K562 (cell line): ENCODE results near the gene TAP2. TPM values are rescaled to one million over a fixed set of nuclear protein-coding genes. Genes with fewer than 3 reads are reported as not detected.

Source experiments
- ATAC-seq: fragments of 200-7000 bp; cut with Tn5 transposase; 3 replicates; pipeline ENCODE4 v1.9.1; 2020; ENCODE audit warnings: moderate library complexity
- BruUV-seq: library from RNA; stranded (reverse); fragments of 400-500 nt; replicated peaks from 2 replicates; lab custom pipeline; 2021; lab: Mats Ljungman, UMichigan
- CTCF ChIA-PET: fragments of 300-600 bp; formaldehyde crosslinking; extraction: SDS; loops from one replicate; lab custom pipeline; 2021; ENCODE audit warnings: low intra/inter-chr PET ratio; lab: Yijun Ruan, JAX
- POLR2A ChIA-PET: fragments of 300-600, 350-650 bp; sonication (Branson Sonifier 250); formaldehyde crosslinking; extraction: SDS; loops from one replicate; lab custom pipeline; 2021; ENCODE audit warnings: antibody characterized with exemption, inconsistent platforms; lab: Yijun Ruan, JAX
- DNase-seq, 4 experiments: peaks; one replicate each; pipeline versions ENCODE4 v3.0.0 to v3.0.0-alpha.2; 2011 to 2018; ENCODE audit warnings: low spot score in 3 of 4, mixed read lengths in 3 of 4; ENCODE audit errors: extremely low read depth in 1 of 4
- FAIRE-seq: peaks from 2 replicates; lab custom pipeline; 2011; peaks lifted over from hg19 to GRCh38; lab: Jason Lieb, UNC
- H2AFZ ChIP-seq: 2 replicates; pipeline ENCODE4 v1.6.0; 2011; ENCODE audit warnings: low read depth, low read length, control low read depth, inconsistent platforms
- H3K27ac ChIP-seq: fragments of 200-600 bp; 3 replicates; pipeline ENCODE4 v1.8.0; 2011; ENCODE audit warnings: low read depth, mild to moderate bottlenecking, control low read depth, inconsistent platforms, low read length, moderate library complexity, mixed read lengths; ENCODE audit errors: extremely low read depth
- H3K27me3 ChIP-seq, 2 experiments: fragments of 300-600 bp in 1 of 2; 2 replicates in 1 of 2; 3 replicates in 1 of 2; pipeline versions ENCODE4 v1.6.0 to v1.8.0; 2011; ENCODE audit warnings: inconsistent platforms in 2 of 2, low read length in 2 of 2, mild to moderate bottlenecking in 1 of 2, mixed read lengths in 1 of 2, moderate library complexity in 1 of 2; ENCODE audit not compliant: control insufficient read depth in 2 of 2, insufficient read depth in 2 of 2
- H3K36me3 ChIP-seq: fragments of 300-600 bp; 3 replicates; pipeline ENCODE4 v1.8.0; 2011; ENCODE audit warnings: mild to moderate bottlenecking, low read length, inconsistent platforms; ENCODE audit not compliant: control insufficient read depth, insufficient read depth
- H3K4me1 ChIP-seq, 2 experiments: fragments of 200-600 bp in 1 of 2; replicated peaks in 1 of 2; 2 replicates in 1 of 2; 3 replicates in 1 of 2; pipeline versions ENCODE4 v1.5.1 to v1.8.0; 2011; ENCODE audit warnings: inconsistent platforms in 2 of 2, low read length in 2 of 2, mild to moderate bottlenecking in 1 of 2, mixed read lengths in 1 of 2, moderate library complexity in 1 of 2; ENCODE audit not compliant: control insufficient read depth in 2 of 2, insufficient read depth in 2 of 2
- H3K4me2 ChIP-seq: 2 replicates; pipeline ENCODE4 v1.6.1; 2011; ENCODE audit warnings: low read length, control low read depth, inconsistent platforms, mixed read lengths; ENCODE audit not compliant: insufficient read depth
- H3K4me3 ChIP-seq: fragments of 200-600 bp; sonication (generic), shearing (Covaris generic); 2 replicates; pipeline ENCODE4 v1.5.1; 2016; ENCODE audit warnings: control low read depth, inconsistent platforms
- H3K79me2 ChIP-seq: fragments of 200-600 bp; 3 replicates; pipeline ENCODE4 v1.8.0; 2011; ENCODE audit warnings: low read length, inconsistent platforms; ENCODE audit not compliant: control insufficient read depth, insufficient read depth
- H3K9ac ChIP-seq, 2 experiments: 2 replicates each; pipeline versions ENCODE4 v1.6.0 to v1.6.1; 2011; ENCODE audit warnings: low read depth in 2 of 2, low read length in 2 of 2, control low read depth in 1 of 2, inconsistent platforms in 1 of 2, mild to moderate bottlenecking in 1 of 2, mixed read lengths in 1 of 2; ENCODE audit not compliant: insufficient read depth in 1 of 2
- H3K9me1 ChIP-seq: one replicate; pipeline ENCODE4 v1.6.0; 2011; ENCODE audit warnings: inconsistent platforms, mild to moderate bottlenecking, low read length, moderate library complexity; ENCODE audit not compliant: control insufficient read depth, insufficient read depth
- H3K9me3 ChIP-seq: replicated peaks from 2 replicates; pipeline ENCODE4 v1.5.1; 2011; ENCODE audit warnings: low read depth, low read length, inconsistent platforms; ENCODE audit not compliant: control insufficient read depth, insufficient read depth
- H4K20me1 ChIP-seq: replicated peaks from 2 replicates; pipeline ENCODE4 v1.6.1; 2011; ENCODE audit warnings: low read length, inconsistent platforms, mixed read lengths; ENCODE audit not compliant: control insufficient read depth, insufficient read depth
- CREB1 ChIP-seq, 2 experiments: sonication (generic) in 1 of 2; formaldehyde crosslinking in 1 of 2; IDR thresholded peaks; 2 replicates each; pipeline versions ENCODE4 v1.6.1 to v1.8.0; 2012 to 2022; ENCODE audit warnings: inconsistent platforms in 1 of 2, mild to moderate bottlenecking in 1 of 2, missing genetic modification reagents in 1 of 2, moderate library complexity in 1 of 2
- ETS1 ChIP-seq: conservative IDR thresholded peaks from 2 replicates; pipeline ENCODE4 v1.6.1; 2011; ENCODE audit warnings: low read depth, mild to moderate bottlenecking, low read length; ENCODE audit not compliant: control insufficient read depth
- FOXA1 ChIP-seq: fragments of 450-650 bp; IDR thresholded peaks from 2 replicates; pipeline ENCODE4 v1.6.1; 2016; ENCODE audit warnings: mild to moderate bottlenecking, borderline replicate concordance
- KDM1A ChIP-seq, 2 experiments: fragments of 450-650 bp; IDR thresholded peaks; 2 replicates each; pipeline ENCODE4 v1.6.1; 2016; ENCODE audit warnings: mild to moderate bottlenecking in 2 of 2
- RHOXF2B ChIP-seq: fragments of 250-450 bp; sonication (Bioruptor Pico); conservative IDR thresholded peaks from 2 replicates; pipeline ENCODE4 v1.5.1; 2021
- SAP30 ChIP-seq: fragments of 200-600 bp; sonication (generic); IDR thresholded peaks from 2 replicates; pipeline ENCODE4 v1.6.1; 2012; ENCODE audit warnings: borderline replicate concordance, low read depth, mild to moderate bottlenecking, moderate library complexity, low read length, control low read depth, inconsistent platforms; ENCODE audit not compliant: insufficient read depth, poor library complexity, severe bottlenecking
- TRIM28 ChIP-seq: fragments of 450-650 bp; IDR thresholded peaks from 2 replicates; pipeline ENCODE4 v1.6.1; 2017
- ZBTB8A ChIP-seq: fragments of 450-650 bp; IDR thresholded peaks from 2 replicates; pipeline ENCODE4 v1.6.1; 2018; ENCODE audit warnings: mild to moderate bottlenecking, moderate library complexity; ENCODE audit not compliant: partially characterized antibody
- ZNF408 ChIP-seq: fragments of 250-450 bp; sonication (Bioruptor Pico); IDR thresholded peaks from 2 replicates; pipeline ENCODE4 v1.4.0; 2020; ENCODE audit warnings: low read depth, mild to moderate bottlenecking, moderate library complexity
- ZNF830 ChIP-seq: fragments of 250-450 bp; sonication (Bioruptor Pico); IDR thresholded peaks from 2 replicates; pipeline ENCODE4 v1.5.0; 2021; ENCODE audit warnings: mild to moderate bottlenecking
- WGBS: fragments of 100-300 bp; shearing (Covaris generic); methylation state at CpG from one replicate; pipeline ENCODE4 v1.1.6; 2016; ENCODE audit warnings: low coverage, mixed read lengths; ENCODE audit not compliant: insufficient coverage; ENCODE audit errors: missing lambda C conversion rate; 5-methylcytosine and 5-hydroxymethylcytosine counted together
- in situ Hi-C: fragments of 300-500 bp; cut with MboI; formaldehyde crosslinking; loops from 4 replicates; pipeline ENCODE4 v1.15.0; 2018; ENCODE audit warnings: inconsistent platforms, mixed read lengths
- intact Hi-C: fragments of 100-400 bp; cut with micrococcal nuclease; formaldehyde crosslinking; loops from 2 replicates; pipeline ENCODE4 v1.14.2; 2022
- polyA plus RNA-seq, 8 experiments: library from polyadenylated mRNA; depleted of rRNA in 4 of 8; stranded (reverse) in 5 of 8; unstranded in 3 of 8; fragments of >200 nt; fragmentation: Nextera tagmentation in 2 of 8; fragmentation: Illumina TruSeq in 1 of 8; extraction: Ambion mirVana in 2 of 8; extraction: Trizol in 1 of 8; gene quantifications; 2 replicates each; pipeline versions ENCODE4 v1.2.1 to v1.2.3, GENCODE V29; 2011 to 2014; ENCODE audit warnings: inconsistent platforms in 1 of 8, missing spikeins in 1 of 8
- total RNA-seq, 7 experiments: library from RNA; depleted of rRNA in 6 of 7; stranded (reverse); fragments of >200 nt in 6 of 7; fragmentation: Illumina TruSeq in 2 of 7; extraction: Trizol in 2 of 7; gene quantifications; 2 replicates each; pipeline versions ENCODE4 v1.2.1 to v1.2.3, GENCODE V29; 2011 to 2021; ENCODE audit warnings: low replicate concordance in 1 of 7
- TF ChIP-seq, protein P1 (sequence below): fragments of 250-450 bp; sonication (Bioruptor Pico); IDR thresholded peaks from 2 replicates; pipeline ENCODE4 v1.5.0; 2020; ENCODE audit warnings: mild to moderate bottlenecking
- TF ChIP-seq, protein P2 (sequence below): fragments of 450-650 bp; formaldehyde crosslinking; IDR thresholded peaks from 2 replicates; pipeline ENCODE4 v1.4.0; 2020; ENCODE audit warnings: mild to moderate bottlenecking, moderate library complexity

TAP2 gene
- total and polyA plus RNA-seq, 9 of the 15 experiments (the other 6 are each of a cell fraction or from before 2014, with no cell fraction given), result 2.0 to 53.5 (median 19.6) TPM

DNA sequence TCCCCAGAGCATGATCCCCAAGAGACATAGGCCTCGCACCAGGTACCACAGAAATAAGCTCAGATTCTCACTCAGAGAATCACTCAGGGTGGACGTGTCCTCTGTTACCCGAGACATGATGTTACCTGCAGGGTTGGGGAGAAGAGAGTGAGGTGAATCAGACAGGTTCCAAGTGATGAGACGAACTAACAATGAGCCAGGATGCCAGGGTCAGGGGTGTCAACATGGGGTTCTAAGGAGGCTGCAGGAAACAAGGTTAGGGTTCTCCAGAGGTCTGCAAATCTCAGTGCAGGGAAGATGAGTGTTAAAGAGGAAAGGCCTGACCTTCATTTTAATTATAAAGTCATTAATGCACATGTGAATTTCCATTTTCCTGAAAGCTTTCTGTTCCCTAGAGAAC is 12.5 kb upstream of the TAP2 start:
- intact Hi-C loops, result no loop called here
- no peak overlapping the region for H3K27ac ChIP-seq

DNA sequence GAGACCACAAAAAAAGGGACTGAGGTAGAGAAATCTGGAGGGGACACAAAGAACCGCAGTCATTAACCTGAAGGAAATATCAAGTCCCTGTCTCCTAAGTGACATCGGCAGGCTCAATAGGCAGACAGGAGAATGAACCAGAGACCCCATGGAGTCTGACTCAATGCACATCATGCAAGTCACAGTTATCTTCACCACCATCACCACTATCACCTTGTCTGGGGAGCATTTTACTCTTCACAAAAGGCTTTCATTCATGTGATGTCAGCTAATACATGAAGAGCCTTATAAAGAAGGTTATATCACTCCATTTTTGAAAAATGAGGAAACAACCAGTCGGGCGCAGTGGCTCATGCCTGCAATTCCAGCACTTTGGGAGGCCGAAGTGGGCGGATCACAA is 10.6 kb upstream of the TAP2 start:
- Histone ChIP-seq H3K9ac (no peak overlapping the region), H3K27ac (no peak overlapping the region), H3K36me3 (no peaks in the 10 kb centered on the region), H3K4me1 (peaks cover 6 to 25% of the 10 kb centered on the region in 2 experiments; a peak in 3 of 5 replicates), H3K9me3 (no peaks in the 10 kb centered on the region), H2AFZ (no peak overlapping the region), H3K4me3 (no peak overlapping the region), H3K9me1 (peaks cover 3% of the 10 kb centered on the region), H4K20me1 (no peaks in the 10 kb centered on the region; the same call in 1 of the 2 replicates), H3K4me2 (no peak overlapping the region), H3K79me2 (no peaks in the 10 kb centered on the region), H3K27me3 (peaks cover 12 to 57% of the 10 kb centered on the region in 2 experiments; a peak in 4 of 5 replicates)
- 39% methylated on average over 6 of the region's 6 CpGs for WGBS
- BruUV-seq, result no TSS peak
- ChIA-PET POLR2A (interaction anchor here (0.6 kb wide), 2 partner anchors 85 to 622 kb away, joined by 3 to 6 read pairs; no protein-coding TSS in a partner anchor), CTCF (no interaction called here)
- no peak for FAIRE-seq
- no peak for ATAC-seq
- no peak for DNase-seq
- intact Hi-C loops (no loop called here), in situ Hi-C loops (no loop called here)
- TF ChIP-seq TRIM28 (no peak), FOXA1 (no peak), ZBTB8A (no peak), SAP30 (no peak), ETS1 (no peak), ZNF830 (no peak), CREB1 (IDR thresholded peaks at IDR 0.05) (no peak), CREB1 (CRISPR knock-in tag; IDR thresholded peaks at IDR 0.05) (no peak)
- TF ChIP-seq, protein P1, sequence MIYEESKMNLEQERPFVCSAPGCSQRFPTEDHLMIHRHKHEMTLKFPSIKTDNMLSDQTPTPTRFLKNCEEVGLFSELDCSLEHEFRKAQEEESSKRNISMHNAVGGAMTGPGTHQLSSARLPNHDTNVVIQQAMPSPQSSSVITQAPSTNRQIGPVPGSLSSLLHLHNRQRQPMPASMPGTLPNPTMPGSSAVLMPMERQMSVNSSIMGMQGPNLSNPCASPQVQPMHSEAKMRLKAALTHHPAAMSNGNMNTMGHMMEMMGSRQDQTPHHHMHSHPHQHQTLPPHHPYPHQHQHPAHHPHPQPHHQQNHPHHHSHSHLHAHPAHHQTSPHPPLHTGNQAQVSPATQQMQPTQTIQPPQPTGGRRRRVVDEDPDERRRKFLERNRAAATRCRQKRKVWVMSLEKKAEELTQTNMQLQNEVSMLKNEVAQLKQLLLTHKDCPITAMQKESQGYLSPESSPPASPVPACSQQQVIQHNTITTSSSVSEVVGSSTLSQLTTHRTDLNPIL (CRISPR knock-in tag), result no peak
- TF ChIP-seq, protein P2, sequence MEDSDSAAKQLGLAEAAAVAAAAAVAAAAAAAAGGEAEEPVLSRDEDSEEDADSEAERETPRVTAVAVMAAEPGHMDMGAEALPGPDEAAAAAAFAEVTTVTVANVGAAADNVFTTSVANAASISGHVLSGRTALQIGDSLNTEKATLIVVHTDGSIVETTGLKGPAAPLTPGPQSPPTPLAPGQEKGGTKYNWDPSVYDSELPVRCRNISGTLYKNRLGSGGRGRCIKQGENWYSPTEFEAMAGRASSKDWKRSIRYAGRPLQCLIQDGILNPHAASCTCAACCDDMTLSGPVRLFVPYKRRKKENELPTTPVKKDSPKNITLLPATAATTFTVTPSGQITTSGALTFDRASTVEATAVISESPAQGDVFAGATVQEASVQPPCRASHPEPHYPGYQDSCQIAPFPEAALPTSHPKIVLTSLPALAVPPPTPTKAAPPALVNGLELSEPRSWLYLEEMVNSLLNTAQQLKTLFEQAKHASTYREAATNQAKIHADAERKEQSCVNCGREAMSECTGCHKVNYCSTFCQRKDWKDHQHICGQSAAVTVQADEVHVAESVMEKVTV (CRISPR knock-in tag), result no peak

More for the DNA sequence above, 12.5 kb upstream of the TAP2 start:
- DNase-seq (no peak), ATAC-seq (no peak), FAIRE-seq (no peak)
- POLR2A ChIA-PET, result interaction anchor here (0.8 to 1.7 kb wide), 2 partner anchors 121 to 133 kb away, joined by 3 to 5 read pairs; no protein-coding TSS in a partner anchor
- H3K9ac ChIP-seq, result no peak overlapping the region
- CTCF ChIA-PET, result no interaction called here
- H3K9me1 ChIP-seq, result peaks cover 3% of the 10 kb centered on the region
- H3K4me1 ChIP-seq, result peaks cover 12 to 19% of the 10 kb centered on the region in 2 experiments; a peak in 3 of 5 replicates
- H3K36me3 ChIP-seq, result no peaks in the 10 kb centered on the region
- H3K4me2 ChIP-seq, result no peak overlapping the region
- H3K79me2 ChIP-seq, result no peaks in the 10 kb centered on the region
- in situ Hi-C loops, result no loop called here
- H3K4me3 ChIP-seq, result no peak overlapping the region
- no peaks in the 10 kb centered on the region for H3K9me3 ChIP-seq
- no peak for TF ChIP-seq KDM1A (IDR thresholded peaks at IDR 0.05)
- TF ChIP-seq RHOXF2B, result no peak
- no peak for TF ChIP-seq ZNF408 (CRISPR knock-in tag)
- 19% methylated on average over 4 of the region's 4 CpGs for whole genome bisulfite sequencing
- no TSS peak for BruUV-seq
- H2AFZ ChIP-seq, result no peak overlapping the region
- peaks cover 18 to 60% of the 10 kb centered on the region in 2 experiments for H3K27me3 ChIP-seq
- no peaks in the 10 kb centered on the region; the same call in 1 of the 2 replicates for H4K20me1 ChIP-seq
